Endometrial microvascular endothelial cells (primary cell): ENCODE results near the gene ZNF277. TPM values are rescaled to one million over a fixed set of nuclear protein-coding genes. Genes with fewer than 3 reads are reported as not detected.
"Not testable (repeated sequence)": the region's sequence is repeated elsewhere in the genome, so short reads cannot be mapped to it uniquely, and the experiment has no call there.

Experiments used
- in situ Hi-C: cut with HindIII; loops from 2 replicates; pipeline ENCODE4 v1.10.0; 2017; ENCODE audit warnings: low sequenced_read_pairs, low pct_unique_long_range_greater_than_20kb; ENCODE audit errors: inconsistent ontology term
- total RNA-seq: library from RNA; depleted of rRNA; stranded (reverse); fragments of >200 nt; gene quantifications from one replicate; pipeline ENCODE4 v1.2.3, GENCODE V29; 2015; ENCODE audit errors: inconsistent ontology term

ZNF277 gene
- total RNA-seq, 1 donor from 2014 or later, result 15.4 TPM

DNA sequence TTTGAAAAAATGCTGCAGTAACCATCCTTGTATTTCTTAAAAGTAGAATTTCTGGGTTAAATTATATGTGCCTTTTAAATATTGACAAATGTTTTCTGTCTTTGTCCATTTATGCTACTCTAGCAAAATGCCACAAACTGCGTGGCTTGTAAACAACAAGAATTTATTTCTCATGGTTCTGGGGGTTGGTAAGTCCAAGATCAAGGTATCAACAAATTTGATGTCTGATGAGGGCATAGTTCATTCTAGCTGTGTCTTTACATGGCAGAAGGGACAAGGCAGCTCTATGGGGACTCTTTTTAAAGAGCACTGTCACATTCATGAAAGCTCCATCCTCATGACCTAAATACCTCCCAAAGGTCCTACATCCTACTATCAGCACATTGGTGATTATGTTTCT is 27.7 kb downstream of the ZNF277 start:
- in situ Hi-C loops, result no loop called here

DNA sequence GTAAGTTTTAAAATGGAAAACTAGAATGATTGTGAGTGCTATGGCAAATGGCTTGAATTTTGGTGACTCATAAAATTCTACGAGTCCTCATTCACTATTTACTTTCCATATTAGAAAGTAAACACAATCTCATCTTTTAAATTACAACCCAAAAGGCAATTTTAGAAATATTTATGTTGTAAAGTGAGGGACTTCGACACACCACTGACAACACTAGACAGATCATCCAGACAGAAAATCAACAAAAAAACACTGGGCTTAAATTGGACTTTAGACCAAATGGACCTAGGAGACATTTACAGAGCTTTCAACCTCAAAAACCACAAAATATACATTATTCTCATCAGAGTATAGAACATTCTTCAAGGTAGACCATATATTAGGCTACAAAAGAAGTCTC is 30.1 kb downstream of the ZNF277 start:
- in situ Hi-C loops, result no loop called here

DNA sequence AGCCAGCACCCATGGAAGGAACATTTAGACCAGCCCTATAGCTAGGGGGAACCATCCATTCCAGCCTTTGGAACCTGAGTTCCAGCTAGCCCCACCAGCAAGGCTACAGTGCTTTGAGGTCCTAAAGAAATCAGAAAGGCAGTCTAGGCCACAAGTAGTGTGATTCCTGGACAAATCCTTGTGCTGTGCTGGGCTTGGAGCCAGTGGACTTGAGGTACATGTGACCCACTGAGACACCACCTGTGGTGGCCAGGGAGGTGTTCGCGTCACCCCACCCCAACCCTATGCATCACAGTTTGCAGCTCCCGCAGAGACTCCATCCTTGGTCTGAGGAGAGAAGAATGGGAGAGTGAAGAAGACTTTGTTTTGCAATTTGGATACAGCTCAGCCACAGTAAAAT is 31.8 kb downstream of the ZNF277 start:
- in situ Hi-C loops, result no loop called here

DNA sequence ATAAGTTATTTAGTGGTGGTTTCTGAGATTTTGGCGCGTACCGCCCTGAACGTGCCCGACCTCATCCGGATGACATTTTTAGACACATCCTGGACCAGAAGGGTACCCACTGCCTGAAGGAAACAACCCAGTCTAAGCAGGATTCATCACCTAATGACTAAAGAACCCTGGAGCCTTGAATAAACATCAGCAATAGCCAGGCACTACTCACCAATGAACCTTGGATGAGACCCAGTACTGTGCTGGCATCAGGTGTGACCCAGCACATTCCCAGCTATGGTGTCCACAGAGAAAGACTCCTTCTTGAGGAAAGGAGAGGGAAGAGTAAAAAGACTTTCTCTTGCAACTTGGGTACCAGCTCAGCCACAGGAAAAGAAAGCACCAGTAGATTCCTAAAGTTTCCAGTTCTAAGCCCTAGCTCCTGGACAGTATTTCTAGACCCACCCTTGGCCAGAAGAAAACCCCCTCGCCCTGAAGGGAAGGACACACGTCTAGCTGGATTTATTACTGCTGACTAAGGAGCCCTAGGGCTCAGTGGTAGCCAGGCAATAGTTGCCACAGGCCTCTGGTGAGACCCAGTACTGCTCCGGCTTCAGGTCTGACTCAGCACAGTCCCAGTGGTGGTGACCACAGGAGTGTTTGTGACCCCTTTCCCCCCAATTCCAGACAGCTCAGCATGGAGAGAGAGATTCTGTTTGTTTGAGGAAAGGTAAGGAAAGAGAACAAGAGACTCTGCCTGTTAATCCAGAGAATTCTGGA is 32.5 kb downstream of the ZNF277 start:
- in situ Hi-C loops, result no loop called here

DNA sequence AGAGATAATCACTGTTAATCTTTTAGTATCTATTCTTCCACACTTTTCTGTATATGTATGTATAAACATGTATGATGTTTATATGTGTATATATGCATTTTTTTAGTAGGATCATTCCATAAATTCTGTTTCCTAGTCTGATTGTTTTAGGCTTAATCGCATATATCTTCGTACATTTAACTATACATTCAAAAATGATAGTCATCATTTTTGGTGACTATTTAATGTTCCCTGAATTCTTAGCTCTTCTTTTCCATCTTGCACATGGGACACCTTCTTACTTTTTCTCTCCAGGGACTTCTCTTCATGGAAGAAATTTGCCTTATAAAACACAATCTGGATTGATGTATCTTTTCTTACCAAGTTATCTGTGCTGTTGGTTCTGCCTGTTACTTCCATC is 42.1 kb downstream of the ZNF277 start:
- in situ Hi-C loops, result no loop called here

DNA sequence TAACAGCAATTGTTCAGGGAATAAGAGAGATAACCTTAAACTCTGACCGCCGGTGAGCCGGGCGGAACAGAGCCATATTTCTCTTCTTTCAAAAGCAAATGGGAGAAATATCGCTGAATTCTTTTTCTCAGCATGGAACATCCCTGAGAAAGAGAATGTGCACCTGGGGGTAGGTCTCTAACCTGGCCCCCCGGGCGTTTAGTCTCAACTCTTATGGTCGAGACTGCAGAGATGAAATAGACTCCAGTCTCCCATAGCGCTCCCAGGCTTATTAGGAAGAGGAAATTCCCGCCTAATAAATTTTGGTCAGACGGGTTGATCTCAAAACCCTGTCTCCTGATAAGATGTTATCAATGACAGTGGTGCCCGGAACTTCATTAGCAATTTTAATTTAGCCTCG is 43.5 kb downstream of the ZNF277 start:
- in situ Hi-C loops, result not testable (repeated sequence)

DNA sequence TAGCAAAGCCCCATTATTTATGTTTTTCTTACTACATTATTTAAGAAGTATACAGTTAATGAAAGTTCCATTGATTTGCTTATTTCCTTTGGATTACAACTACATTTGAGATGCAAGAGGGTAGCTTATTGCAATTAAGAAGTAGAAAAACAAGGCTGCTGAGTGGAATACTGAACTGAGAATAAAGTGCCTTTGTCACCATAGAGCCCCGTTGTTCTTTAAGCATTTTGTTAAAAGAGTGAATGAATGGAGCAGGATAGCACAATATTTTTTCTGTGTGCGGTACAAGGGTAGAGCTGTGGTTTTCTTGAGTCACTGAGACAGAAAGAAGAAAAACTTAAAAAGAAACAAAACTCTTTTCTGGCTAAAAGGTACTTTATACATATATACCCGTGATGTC is 45.6 kb downstream of the ZNF277 start:
- in situ Hi-C loops, result no loop called here

DNA sequence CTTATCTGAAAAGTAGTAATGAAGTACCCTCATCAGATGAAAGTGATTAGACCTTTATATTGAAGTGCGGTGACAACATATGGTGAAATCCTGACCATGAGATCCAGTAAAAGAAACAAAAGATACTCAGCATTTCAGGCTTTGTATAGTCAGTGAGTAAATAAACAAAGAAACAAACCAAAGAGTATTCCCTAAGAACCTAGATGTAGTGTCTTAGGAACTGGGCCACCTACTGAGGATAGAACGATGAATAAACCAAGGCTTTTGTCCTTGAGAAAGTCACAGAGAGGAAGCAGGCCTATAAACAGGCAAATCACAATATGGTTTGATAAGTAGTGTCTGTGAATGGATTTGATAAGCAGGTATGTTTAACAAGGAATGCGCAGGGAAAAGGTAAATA is 46.2 kb downstream of the ZNF277 start:
- in situ Hi-C loops, result no loop called here

DNA sequence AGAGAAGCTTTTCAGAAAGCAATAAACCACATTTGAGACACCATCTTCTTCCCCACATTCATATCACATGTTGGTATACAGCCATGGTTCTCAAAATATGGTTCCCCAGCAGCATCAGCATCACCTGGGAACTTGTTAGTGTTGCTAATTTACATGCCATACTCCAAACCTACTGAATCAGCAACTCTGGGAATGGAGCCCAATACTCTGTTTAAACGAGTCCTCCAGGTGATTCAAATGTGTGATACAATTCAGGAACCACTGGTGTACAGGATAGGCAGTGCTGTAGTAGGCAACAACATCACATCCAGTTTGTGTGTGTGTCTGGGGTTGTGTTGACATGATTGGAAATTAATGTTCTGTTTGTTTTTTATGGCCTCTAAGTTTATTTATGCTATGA is 47.7 kb downstream of the ZNF277 start:
- in situ Hi-C loops, result no loop called here

DNA sequence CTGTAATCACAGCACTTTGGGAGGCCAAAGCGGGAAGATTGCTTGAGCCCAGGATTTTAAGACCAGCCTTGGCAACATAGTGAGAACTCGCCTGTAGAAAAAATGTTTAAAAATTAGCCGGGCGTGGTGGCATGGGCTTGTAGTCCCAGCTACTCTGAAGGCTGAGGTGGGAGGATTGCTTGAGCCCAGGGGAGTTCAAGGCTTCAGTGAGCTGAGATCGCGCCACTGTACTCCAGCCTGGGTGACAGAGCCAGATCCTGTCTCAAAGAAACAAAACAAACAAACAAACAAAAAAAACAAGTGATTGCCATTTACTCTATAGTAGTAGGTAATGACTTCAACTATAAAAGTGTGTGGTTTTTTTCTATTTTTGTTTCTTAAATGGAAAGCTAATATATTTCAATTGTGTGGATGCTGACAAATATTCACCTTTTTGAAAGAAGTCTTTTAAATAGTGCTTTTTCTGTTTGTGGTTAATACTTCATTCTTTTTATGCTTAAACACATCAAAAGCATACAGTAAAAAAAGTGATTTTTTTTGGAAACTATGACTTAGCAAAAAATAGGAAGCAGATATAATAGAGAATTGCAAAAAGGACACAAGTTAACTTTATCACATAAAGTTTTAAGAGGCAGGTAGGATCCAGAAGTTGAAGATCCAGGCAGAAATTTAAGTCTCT is 48.4 kb downstream of the ZNF277 start:
- in situ Hi-C loops, result no loop called here

DNA sequence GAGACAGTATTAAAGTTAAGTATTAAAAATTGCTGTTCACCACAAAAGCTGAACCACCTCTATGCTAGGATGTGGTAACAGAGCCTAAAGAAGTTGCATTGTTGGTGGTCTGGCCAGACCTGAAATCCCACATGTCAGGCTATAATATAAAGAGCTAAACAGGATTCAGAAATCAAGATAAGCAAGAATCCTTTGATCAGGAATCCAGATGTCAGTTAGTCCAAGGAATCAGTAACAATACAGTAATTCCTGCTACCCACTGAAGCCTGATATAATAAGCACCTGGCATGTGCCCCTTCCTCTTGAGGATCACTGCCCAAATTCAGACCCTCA is 48.9 kb downstream of the ZNF277 start:
- in situ Hi-C loops, result no loop called here

DNA sequence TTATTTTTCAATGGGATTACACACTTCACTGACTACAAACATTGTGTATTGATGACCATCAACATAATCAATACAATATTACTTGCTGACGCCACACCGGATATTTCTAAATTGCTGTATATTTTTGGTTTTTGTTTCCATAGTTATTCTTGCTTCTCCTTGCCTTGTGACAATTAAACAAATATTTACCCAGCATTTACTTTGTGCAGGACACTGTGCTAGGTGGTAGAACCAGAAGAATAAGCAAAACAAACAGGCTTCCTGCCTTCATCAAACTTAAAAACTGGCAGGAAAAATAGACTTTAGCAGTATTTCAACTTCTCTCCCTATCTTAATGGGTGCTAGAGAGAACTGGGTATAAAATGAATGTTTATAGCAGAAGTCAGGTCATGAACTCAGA is 50.6 kb downstream of the ZNF277 start:
- in situ Hi-C loops, result no loop called here

DNA sequence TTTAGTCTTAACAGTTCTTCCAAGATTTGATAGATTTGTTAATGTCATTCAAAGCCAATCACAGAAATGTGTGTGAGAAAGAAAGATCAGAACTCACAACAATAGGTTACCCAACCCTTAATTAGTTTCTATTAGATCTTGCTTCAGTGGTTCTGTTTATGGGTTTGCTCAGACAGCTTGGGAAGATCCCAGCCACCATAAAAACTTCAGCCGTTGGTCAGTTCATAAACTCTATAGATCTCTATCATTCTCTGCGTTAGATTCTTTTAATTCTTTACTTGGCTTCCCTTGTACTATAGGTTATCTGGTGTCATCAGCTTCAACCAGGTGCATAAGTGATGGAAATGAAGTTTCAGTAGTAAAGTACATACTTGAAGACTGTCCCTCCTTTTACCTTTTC is 54.4 kb downstream of the ZNF277 start:
- in situ Hi-C loops, result no loop called here

DNA sequence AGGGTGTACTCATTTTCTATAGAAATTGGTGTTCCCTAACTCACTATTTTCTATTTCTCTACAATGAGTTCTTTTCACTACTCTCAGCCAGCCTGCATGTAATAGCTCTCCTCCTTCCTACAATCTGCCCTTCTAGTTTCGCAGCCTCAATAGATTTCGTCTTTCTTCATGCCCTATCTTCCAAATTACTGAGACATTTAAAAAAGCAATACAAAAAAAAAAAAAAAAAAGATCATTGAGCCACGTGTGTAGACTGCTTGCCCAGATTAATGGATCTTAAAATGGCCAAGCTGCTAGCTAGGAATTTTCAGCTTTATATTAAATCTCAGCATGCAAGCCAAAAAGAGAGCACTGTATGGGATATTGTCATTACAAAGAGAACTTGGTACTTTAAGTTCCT is 55.5 kb downstream of the ZNF277 start:
- in situ Hi-C loops, result no loop called here

DNA sequence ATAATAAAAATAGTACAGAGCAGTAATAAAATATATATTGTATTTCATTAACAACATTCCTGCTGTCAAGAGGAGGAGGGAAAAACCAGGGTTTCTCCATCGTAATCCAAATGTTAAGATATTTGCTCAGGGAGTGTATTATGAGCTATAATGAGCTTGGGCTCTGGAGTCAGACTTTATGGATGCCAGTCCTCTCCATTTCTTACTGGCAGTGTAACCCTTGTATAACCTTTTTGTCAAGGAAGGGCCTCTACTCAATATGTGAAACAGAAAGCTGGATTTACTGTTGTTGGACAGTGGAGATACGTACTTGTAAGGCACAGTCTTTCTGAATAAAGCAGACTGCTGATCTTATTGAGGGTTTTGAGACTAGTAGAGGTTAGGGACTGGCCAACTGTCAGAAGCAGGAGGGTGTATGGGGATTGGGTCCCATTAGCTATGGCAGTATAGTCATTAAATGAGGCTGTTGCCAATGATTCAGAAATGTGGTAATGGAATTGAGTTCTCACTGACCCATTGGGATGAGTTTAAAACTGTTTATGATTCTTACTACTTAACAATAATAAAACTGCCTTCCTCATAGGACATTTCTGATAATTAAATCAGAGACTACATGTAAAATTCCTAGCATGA is 56.5 kb downstream of the ZNF277 start:
- in situ Hi-C loops, result no loop called here

DNA sequence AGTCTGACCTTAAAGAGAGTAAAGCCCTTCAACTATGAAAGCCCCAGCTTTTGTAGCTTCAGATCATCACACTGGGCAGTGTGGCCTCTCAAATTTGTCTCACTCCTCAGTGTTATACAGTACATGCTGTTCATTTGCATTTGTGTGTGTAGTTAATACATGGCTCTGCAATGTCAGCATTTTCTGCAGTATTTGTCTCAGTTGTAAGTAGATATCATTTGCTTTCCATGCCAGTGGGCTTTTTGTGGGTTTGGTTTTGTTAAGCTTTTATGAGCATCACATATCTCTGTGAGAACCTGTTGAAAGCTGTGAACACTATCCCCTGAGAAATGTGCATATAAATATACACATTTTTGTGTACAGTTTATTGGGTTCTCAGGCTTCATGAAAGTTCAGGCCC is 57.0 kb downstream of the ZNF277 start:
- in situ Hi-C loops, result no loop called here

DNA sequence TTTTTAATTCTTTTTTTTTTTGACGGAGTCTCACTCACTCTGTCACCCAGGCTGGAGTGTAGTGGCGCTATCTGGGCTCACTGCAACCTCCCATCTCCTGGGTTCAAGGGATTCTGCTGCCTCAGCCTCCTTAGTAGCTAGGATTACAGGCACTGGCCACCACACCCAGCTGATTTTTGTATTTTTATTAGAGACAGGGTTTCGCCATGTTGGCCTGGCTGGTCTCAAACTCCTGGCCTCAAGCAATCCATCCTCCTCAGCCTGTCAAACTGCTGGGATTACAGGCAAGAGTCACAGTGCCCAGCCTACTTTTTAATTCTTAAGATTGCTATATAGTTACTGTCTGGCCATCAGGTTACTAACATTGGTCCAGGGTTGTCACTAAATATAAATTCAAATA is 59.6 kb downstream of the ZNF277 start:
- in situ Hi-C loops, result no loop called here

DNA sequence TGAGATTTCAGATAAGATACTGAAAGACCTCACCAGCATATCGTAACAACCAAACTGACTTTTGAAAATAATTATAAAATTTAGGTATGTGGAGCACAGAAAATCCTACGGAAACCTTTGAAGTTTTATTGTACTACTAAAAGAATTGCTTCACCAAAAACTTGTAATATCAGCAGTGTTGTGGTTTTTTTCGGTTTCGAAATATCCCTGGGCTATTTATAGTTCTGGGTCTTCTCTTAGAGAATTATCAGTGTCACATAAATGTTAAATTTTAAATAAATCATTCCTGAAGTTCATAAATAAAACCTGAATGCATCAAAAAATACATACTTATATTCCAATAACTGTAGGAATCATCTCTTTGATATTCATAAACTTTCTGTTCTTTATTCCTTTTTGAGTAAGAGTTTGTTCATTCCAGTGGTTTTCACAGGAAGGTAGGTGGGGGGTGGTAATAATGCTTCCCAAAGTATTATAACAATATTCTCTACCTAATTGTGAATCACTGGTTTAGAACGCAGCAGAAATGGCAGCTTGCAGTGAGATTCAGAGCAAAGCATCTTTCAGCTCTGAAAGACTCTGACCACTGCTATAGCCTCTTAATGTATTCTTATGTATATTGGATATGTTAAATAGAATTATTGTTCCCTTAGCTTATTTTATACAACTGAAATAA is 60.2 kb downstream of the ZNF277 start:
- in situ Hi-C loops, result no loop called here

DNA sequence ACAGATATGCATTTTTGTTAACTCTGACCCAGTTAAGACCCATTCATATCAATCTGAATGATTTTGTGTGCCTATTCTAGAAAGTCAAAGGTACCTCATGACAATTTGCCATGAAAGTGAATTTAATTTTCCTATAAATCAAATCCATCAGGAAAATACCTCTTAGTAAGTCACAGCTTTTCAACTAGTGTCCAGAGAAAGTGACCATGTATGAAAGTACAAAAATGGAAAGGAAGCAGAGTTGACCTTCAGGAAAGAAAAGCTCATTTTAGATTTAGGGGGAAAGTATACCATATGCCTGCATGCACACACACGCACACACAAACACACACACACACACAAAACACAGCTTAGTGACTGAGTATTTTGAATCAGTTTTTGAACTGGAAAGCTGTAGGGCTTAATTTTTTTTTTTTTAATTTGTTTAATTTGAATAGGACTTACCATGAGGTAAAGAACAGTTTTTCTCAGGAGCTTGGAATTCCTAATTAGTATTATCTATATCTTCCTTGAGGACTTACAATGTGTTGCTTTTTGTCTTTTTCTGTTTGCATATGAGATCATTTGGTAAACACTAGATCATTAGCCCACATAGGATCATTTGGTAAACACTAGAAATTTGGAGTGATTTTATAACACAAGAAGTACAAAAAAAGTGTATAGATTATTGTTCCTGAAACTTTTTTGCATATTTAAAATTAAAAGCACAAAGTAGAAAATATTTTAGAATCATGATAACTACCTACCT is 61.6 kb downstream of the ZNF277 start:
- in situ Hi-C loops, result no loop called here
